ENCODE measurements around the gene ABHD17B.
A peak's percentile ranks its signal among the peaks of the same experiment; 100 is the strongest.

The ABHD17B gene

GRCh38 chr9:71884005-71884404 is 27.0 kb downstream of the ABHD17B start:
- H3K36me3 ChIP-seq (ENCODE audit: control insufficient read depth in 4 of 4, insufficient read depth in 4 of 4, low read length in 3 of 4) = peaks cover 4 to 21% (median 8%) of the 10 kb centered on the region in 4 experiments
- no peaks in the 10 kb centered on the region for H3K27me3 ChIP-seq (replicated peaks in 2 of 5; ENCODE audit: control insufficient read depth in 4 of 5, insufficient read depth in 5 of 5, low read length in 4 of 5)
- POLR2A ChIA-PET = no interaction called here
- DNase-seq = no peak
- H3K4me3 ChIP-seq (ENCODE audit: control insufficient read depth in 1 of 7, extremely low read depth in 1 of 7, insufficient read depth in 4 of 7, low read depth in 2 of 7, low read length in 6 of 7) = peak overlapping the region in 1 of 7 experiments; percentile 8
- H3K9me3 ChIP-seq (ENCODE audit: control extremely low read depth in 1 of 5, control insufficient read depth in 4 of 5, insufficient read depth in 2 of 5, low read depth in 1 of 5, low read length in 4 of 5) = peaks cover 3 to 43% (median 18%) of the 10 kb centered on the region in 5 experiments
- H3K27ac ChIP-seq (ENCODE audit: insufficient read depth in 1 of 2, low read depth in 1 of 2, low read length in 2 of 2, poor library complexity in 1 of 2, severe bottlenecking in 2 of 2) = no peak overlapping the region
- H3K4me1 ChIP-seq (ENCODE audit: control extremely low read depth in 1 of 4, control insufficient read depth in 4 of 4, insufficient read depth in 4 of 4, low read length in 3 of 4) = peaks cover 9 to 25% (median 16%) of the 10 kb centered on the region in 4 experiments
- CTCF ChIA-PET = interaction anchor here (1.0 kb wide), 1 partner anchor 11 kb away, joined by 3 read pairs; no protein-coding TSS in a partner anchor

- no CpG with 5 or more reads among the region's 2 CpGs for WGBS (ENCODE audit: insufficient coverage)
- Histone ChIP-seq H3K36me3 (ENCODE audit: control insufficient read depth in 4 of 4, insufficient read depth in 4 of 4, low read length in 3 of 4) (peaks cover 10 to 36% (median 16%) of the 10 kb centered on the region in 4 experiments), H3K27me3 (replicated peaks in 2 of 5; ENCODE audit: control insufficient read depth in 4 of 5, insufficient read depth in 5 of 5, low read length in 4 of 5) (no peaks in the 10 kb centered on the region), H3K4me3 (ENCODE audit: control insufficient read depth in 1 of 7, extremely low read depth in 1 of 7, insufficient read depth in 4 of 7, low read depth in 2 of 7, low read length in 6 of 7) (no peak overlapping the region), H3K27ac (ENCODE audit: insufficient read depth in 1 of 2, low read depth in 1 of 2, low read length in 2 of 2, poor library complexity in 1 of 2, severe bottlenecking in 2 of 2) (no peak overlapping the region), H3K4me1 (ENCODE audit: control extremely low read depth in 1 of 4, control insufficient read depth in 4 of 4, insufficient read depth in 4 of 4, low read length in 3 of 4) (peaks cover 0 to under 1% (median under 1%) of the 10 kb centered on the region in 4 experiments), H3K9me3 (ENCODE audit: control extremely low read depth in 1 of 5, control insufficient read depth in 4 of 5, insufficient read depth in 2 of 5, low read depth in 1 of 5, low read length in 4 of 5) (peaks cover 3 to 73% (median 28%) of the 10 kb centered on the region in 5 experiments)
- no peak for DNase-seq
- POLR2A ChIA-PET = no interaction called here
- CTCF ChIA-PET = interaction anchor here (0.8 to 1.3 kb wide), 4 partner anchors 9 to 20 kb away, joined by 3 read pairs; no protein-coding TSS in a partner anchor
Measured at GRCh38 chr9:71879644-71880174, 31.3 kb downstream of the ABHD17B start.

GRCh38 chr9:71878327-71879274 is 32.4 kb downstream of the ABHD17B start:
- no peaks in the 10 kb centered on the region for H3K27me3 ChIP-seq (replicated peaks in 2 of 5; ENCODE audit: control insufficient read depth in 4 of 5, insufficient read depth in 5 of 5, low read length in 4 of 5)
- DNase-seq = peak in 1 of 3 donors; percentile 40
- no CpG with 5 or more reads among the region's 4 CpGs for WGBS (ENCODE audit: insufficient coverage)
- H3K36me3 ChIP-seq (ENCODE audit: control insufficient read depth in 4 of 4, insufficient read depth in 4 of 4, low read length in 3 of 4) = peaks cover 10 to 45% (median 21%) of the 10 kb centered on the region in 4 experiments
- ChIA-PET CTCF (interaction anchor here (1.0 to 1.6 kb wide), 6 partner anchors 7 to 17 kb away, joined by 3 to 4 read pairs (median 3); no protein-coding TSS in a partner anchor), POLR2A (no interaction called here)
- H3K4me1 ChIP-seq (ENCODE audit: control extremely low read depth in 1 of 4, control insufficient read depth in 4 of 4, insufficient read depth in 4 of 4, low read length in 3 of 4) = no peaks in the 10 kb centered on the region
- no peak overlapping the region for H3K27ac ChIP-seq (ENCODE audit: insufficient read depth in 1 of 2, low read depth in 1 of 2, low read length in 2 of 2, poor library complexity in 1 of 2, severe bottlenecking in 2 of 2)
- no peak overlapping the region for H3K4me3 ChIP-seq (ENCODE audit: control insufficient read depth in 1 of 7, extremely low read depth in 1 of 7, insufficient read depth in 4 of 7, low read depth in 2 of 7, low read length in 6 of 7)
- H3K9me3 ChIP-seq (ENCODE audit: control extremely low read depth in 1 of 5, control insufficient read depth in 4 of 5, insufficient read depth in 2 of 5, low read depth in 1 of 5, low read length in 4 of 5) = peaks cover 0 to 64% (median 22%) of the 10 kb centered on the region in 5 experiments

- ChIA-PET POLR2A (no interaction called here), CTCF (interaction anchor here (1.6 kb wide), 1 partner anchor 11 kb away, joined by 4 read pairs; no protein-coding TSS in a partner anchor)
- peaks cover 0 to 54% (median 19%) of the 10 kb centered on the region in 5 experiments for H3K9me3 ChIP-seq (ENCODE audit: control extremely low read depth in 1 of 5, control insufficient read depth in 4 of 5, insufficient read depth in 2 of 5, low read depth in 1 of 5, low read length in 4 of 5)
- H3K36me3 ChIP-seq (ENCODE audit: control insufficient read depth in 4 of 4, insufficient read depth in 4 of 4, low read length in 3 of 4) = peaks cover 5 to 43% (median 17%) of the 10 kb centered on the region in 4 experiments
- no peaks in the 10 kb centered on the region for H3K27me3 ChIP-seq (replicated peaks in 2 of 5; ENCODE audit: control insufficient read depth in 4 of 5, insufficient read depth in 5 of 5, low read length in 4 of 5)
- no peaks in the 10 kb centered on the region for H3K4me1 ChIP-seq (ENCODE audit: control extremely low read depth in 1 of 4, control insufficient read depth in 4 of 4, insufficient read depth in 4 of 4, low read length in 3 of 4)
- H3K4me3 ChIP-seq (ENCODE audit: control insufficient read depth in 1 of 7, extremely low read depth in 1 of 7, insufficient read depth in 4 of 7, low read depth in 2 of 7, low read length in 6 of 7) = no peak overlapping the region
- H3K27ac ChIP-seq (ENCODE audit: insufficient read depth in 1 of 2, low read depth in 1 of 2, low read length in 2 of 2, poor library complexity in 1 of 2, severe bottlenecking in 2 of 2) = no peak overlapping the region
- no peak for DNase-seq
Measured at GRCh38 chr9:71876829-71877228, 34.2 kb downstream of the ABHD17B start.

GRCh38 chr9:71876106-71876505 is 34.9 kb downstream of the ABHD17B start:
- Histone ChIP-seq H3K27ac (ENCODE audit: insufficient read depth in 1 of 2, low read depth in 1 of 2, low read length in 2 of 2, poor library complexity in 1 of 2, severe bottlenecking in 2 of 2) (no peak overlapping the region), H3K4me1 (ENCODE audit: control extremely low read depth in 1 of 4, control insufficient read depth in 4 of 4, insufficient read depth in 4 of 4, low read length in 3 of 4) (no peaks in the 10 kb centered on the region), H3K9me3 (ENCODE audit: control extremely low read depth in 1 of 5, control insufficient read depth in 4 of 5, insufficient read depth in 2 of 5, low read depth in 1 of 5, low read length in 4 of 5) (peaks cover 0 to 48% (median 14%) of the 10 kb centered on the region in 5 experiments), H3K27me3 (replicated peaks in 2 of 5; ENCODE audit: control insufficient read depth in 4 of 5, insufficient read depth in 5 of 5, low read length in 4 of 5) (no peaks in the 10 kb centered on the region), H3K36me3 (ENCODE audit: control insufficient read depth in 4 of 4, insufficient read depth in 4 of 4, low read length in 3 of 4) (peaks cover 5 to 43% (median 18%) of the 10 kb centered on the region in 4 experiments), H3K4me3 (ENCODE audit: control insufficient read depth in 1 of 7, extremely low read depth in 1 of 7, insufficient read depth in 4 of 7, low read depth in 2 of 7, low read length in 6 of 7) (no peak overlapping the region)
- DNase-seq = no peak
- CTCF ChIA-PET = interaction anchor here (0.5 kb wide), 1 partner anchor 137 kb away, joined by 3 read pairs; no protein-coding TSS in a partner anchor
- POLR2A ChIA-PET = no interaction called here
- WGBS (ENCODE audit: insufficient coverage) = no CpG with 5 or more reads among the region's 2 CpGs

GRCh38 chr9:71875345-71875744 is 35.6 kb downstream of the ABHD17B start:
- no peak for DNase-seq
- Histone ChIP-seq H3K27me3 (replicated peaks in 2 of 5; ENCODE audit: control insufficient read depth in 4 of 5, insufficient read depth in 5 of 5, low read length in 4 of 5) (no peaks in the 10 kb centered on the region), H3K36me3 (ENCODE audit: control insufficient read depth in 4 of 4, insufficient read depth in 4 of 4, low read length in 3 of 4) (peaks cover 4 to 47% (median 21%) of the 10 kb centered on the region in 4 experiments), H3K4me3 (ENCODE audit: control insufficient read depth in 1 of 7, extremely low read depth in 1 of 7, insufficient read depth in 4 of 7, low read depth in 2 of 7, low read length in 6 of 7) (no peak overlapping the region), H3K9me3 (ENCODE audit: control extremely low read depth in 1 of 5, control insufficient read depth in 4 of 5, insufficient read depth in 2 of 5, low read depth in 1 of 5, low read length in 4 of 5) (peaks cover 0 to 43% (median 14%) of the 10 kb centered on the region in 5 experiments), H3K27ac (ENCODE audit: insufficient read depth in 1 of 2, low read depth in 1 of 2, low read length in 2 of 2, poor library complexity in 1 of 2, severe bottlenecking in 2 of 2) (no peak overlapping the region), H3K4me1 (ENCODE audit: control extremely low read depth in 1 of 4, control insufficient read depth in 4 of 4, insufficient read depth in 4 of 4, low read length in 3 of 4) (no peaks in the 10 kb centered on the region)
- POLR2A ChIA-PET = no interaction called here
- WGBS (ENCODE audit: insufficient coverage) = 100% methylated on average over 4 of the region's 6 CpGs
- CTCF ChIA-PET = interaction anchor here (1.4 to 1.8 kb wide), 2 partner anchors 22 to 56 kb away, joined by 3 to 5 read pairs; no protein-coding TSS in a partner anchor
